IMR-90 (cell line): ENCODE results near the gene NDUFB4. TPM values are rescaled to one million over a fixed set of nuclear protein-coding genes. Genes with fewer than 3 reads are reported as not detected.

Experiments
- ATAC-seq: fragments of 200-7000 bp; cut with Tn5 transposase; 2 replicates; pipeline ENCODE4 v1.9.1; 2020; ENCODE audit warnings: low read depth, mild to moderate bottlenecking, moderate library complexity
- BruUV-seq: library from RNA; stranded (reverse); fragments of 400-500 nt; replicated peaks from 2 replicates; lab custom pipeline; 2021; lab: Mats Ljungman, UMichigan
- CTCF ChIA-PET: fragments of 300-600 bp; formaldehyde crosslinking; extraction: SDS; loops from one replicate; lab custom pipeline; 2021; ENCODE audit warnings: antibody characterized with exemption; lab: Yijun Ruan, JAX
- POLR2A ChIA-PET: fragments of 300-600 bp; sonication (Branson Sonifier 250); formaldehyde crosslinking; loops from one replicate; lab custom pipeline; 2022; ENCODE audit warnings: antibody characterized with exemption; ENCODE audit not compliant: unreplicated experiment; lab: Charles Lee
- DNase-seq: peaks from one replicate; pipeline ENCODE4 v3.0.0; 2013
- H2AFZ ChIP-seq: replicated peaks from 2 replicates; pipeline ENCODE3; 2013; ENCODE audit warnings: low read length, mild to moderate bottlenecking; ENCODE audit not compliant: poor library complexity
- H2AK5ac ChIP-seq: 2 replicates; pipeline ENCODE4 v1.6.1; 2013; ENCODE audit warnings: low read depth, low read length, inconsistent platforms
- H2AK9ac ChIP-seq: replicated peaks from 2 replicates; pipeline ENCODE3; 2013; ENCODE audit warnings: mild to moderate bottlenecking, low read depth, low read length, moderate library complexity; ENCODE audit not compliant: poor library complexity
- H2BK120ac ChIP-seq: 2 replicates; pipeline ENCODE4 v1.6.1; 2013; ENCODE audit warnings: low read depth, low read length, inconsistent platforms
- H2BK15ac ChIP-seq: 3 replicates; pipeline ENCODE4 v1.6.1; 2013; ENCODE audit warnings: low read depth, low read length, inconsistent platforms
- H2BK20ac ChIP-seq: 2 replicates; pipeline ENCODE4 v1.6.1; 2013; ENCODE audit warnings: low read depth, mild to moderate bottlenecking, inconsistent platforms, low read length, moderate library complexity
- H2BK5ac ChIP-seq: 2 replicates; pipeline ENCODE4 v1.6.1; 2013; ENCODE audit warnings: mild to moderate bottlenecking, low read depth, low read length, inconsistent platforms; ENCODE audit not compliant: poor library complexity, severe bottlenecking
- H3K14ac ChIP-seq: replicated peaks from 2 replicates; pipeline ENCODE4 v1.6.1; 2013; ENCODE audit warnings: low read depth, low read length, inconsistent platforms
- H3K18ac ChIP-seq: 2 replicates; pipeline ENCODE4 v1.6.1; 2013; ENCODE audit warnings: low read depth, low read length, control low read depth
- H3K23ac ChIP-seq: 2 replicates; pipeline ENCODE4 v1.6.1; 2013; ENCODE audit warnings: low read depth, low read length, inconsistent platforms
- H3K27ac ChIP-seq: 2 replicates; pipeline ENCODE4 v1.5.1; 2013; ENCODE audit warnings: mild to moderate bottlenecking, control low read depth, low read length; ENCODE audit not compliant: insufficient read depth
- H3K27me3 ChIP-seq: 2 replicates; pipeline ENCODE4 v1.6.1; 2013; ENCODE audit warnings: low read length; ENCODE audit not compliant: control insufficient read depth, insufficient read depth
- H3K36me3 ChIP-seq: 2 replicates; pipeline ENCODE4 v1.6.1; 2013; ENCODE audit warnings: low read length, mixed read lengths; ENCODE audit not compliant: control insufficient read depth, insufficient read depth
- H3K4ac ChIP-seq: 2 replicates; pipeline ENCODE4 v1.6.1; 2013; ENCODE audit warnings: low read depth, low read length, inconsistent platforms
- H3K4me1 ChIP-seq: 2 replicates; pipeline ENCODE4 v1.6.1; 2013; ENCODE audit warnings: low read length, mixed read lengths; ENCODE audit not compliant: control insufficient read depth, insufficient read depth
- H3K4me2 ChIP-seq: 2 replicates; pipeline ENCODE4 v1.6.1; 2013; ENCODE audit warnings: low read depth, mild to moderate bottlenecking, control low read depth, low read length, moderate library complexity
- H3K4me3 ChIP-seq: 2 replicates; pipeline ENCODE4 v1.5.1; 2013; ENCODE audit warnings: low read depth, mild to moderate bottlenecking, control low read depth, low read length, moderate library complexity; ENCODE audit not compliant: insufficient read depth
- H3K56ac ChIP-seq: 2 replicates; pipeline ENCODE4 v1.6.1; 2013; ENCODE audit warnings: low read length, inconsistent platforms; ENCODE audit not compliant: insufficient read depth; ENCODE audit errors: extremely low read depth
- H3K79me1 ChIP-seq, 2 experiments: 2 replicates each; pipeline ENCODE4 v1.6.1; 2013; ENCODE audit warnings: low read length in 2 of 2, inconsistent platforms in 1 of 2, low read depth in 1 of 2
- H3K9ac ChIP-seq: 2 replicates; pipeline ENCODE4 v1.6.1; 2013; ENCODE audit warnings: low read depth, low read length, control low read depth
- H3K9me1 ChIP-seq: 2 replicates; pipeline ENCODE4 v1.6.1; 2013; ENCODE audit warnings: low read length, inconsistent platforms; ENCODE audit not compliant: insufficient read depth
- H3K9me3 ChIP-seq: 2 replicates; pipeline ENCODE4 v1.6.1; 2013; ENCODE audit warnings: low read length; ENCODE audit not compliant: control insufficient read depth, insufficient read depth
- H4K20me1 ChIP-seq: 2 replicates; pipeline ENCODE4 v1.6.1; 2013; ENCODE audit warnings: low read length, inconsistent platforms; ENCODE audit not compliant: insufficient read depth
- H4K5ac ChIP-seq: 2 replicates; pipeline ENCODE4 v1.6.1; 2013; ENCODE audit warnings: mild to moderate bottlenecking, low read depth, low read length, control low read depth
- H4K8ac ChIP-seq, 2 experiments: 2 replicates each; pipeline ENCODE4 v1.6.1; 2013; ENCODE audit warnings: low read depth in 2 of 2, low read length in 2 of 2, control low read depth in 1 of 2, inconsistent platforms in 1 of 2
- H4K91ac ChIP-seq: 2 replicates; pipeline ENCODE4 v1.6.1; 2013; ENCODE audit warnings: low read depth, low read length, inconsistent platforms; ENCODE audit not compliant: insufficient read depth
- CEBPB ChIP-seq: IDR thresholded peaks from 2 replicates; pipeline ENCODE4 v1.6.1; 2012; ENCODE audit warnings: low read depth, low read length, improper control_type of control experiment
- ELK1 ChIP-seq: fragments of 150-350 bp; IDR thresholded peaks from 2 replicates; pipeline ENCODE4 v1.6.1; 2016; ENCODE audit warnings: low read depth, mild to moderate bottlenecking, low read length, moderate library complexity, borderline replicate concordance
- FOS ChIP-seq: fragments of 150-350 bp; IDR thresholded peaks from 2 replicates; pipeline ENCODE4 v1.6.1; 2016; ENCODE audit warnings: low read depth, low read length
- MXI1 ChIP-seq: IDR thresholded peaks from 2 replicates; pipeline ENCODE4 v1.6.1; 2012; ENCODE audit warnings: low read depth, mild to moderate bottlenecking, low read length, moderate library complexity, borderline replicate concordance
- NFE2L2 ChIP-seq: fragments of 150-350 bp; IDR thresholded peaks from 2 replicates; pipeline ENCODE4 v1.6.1; 2016; ENCODE audit warnings: low read depth, mild to moderate bottlenecking, low read length
- POLR2A ChIP-seq: IDR thresholded peaks from 2 replicates; pipeline ENCODE4 v1.6.1; 2012; ENCODE audit warnings: mild to moderate bottlenecking, low read depth, low read length
- RAD21 ChIP-seq: IDR thresholded peaks from 2 replicates; pipeline ENCODE4 v1.6.1; 2012; ENCODE audit warnings: low read length, improper control_type of control experiment
- RCOR1 ChIP-seq: IDR thresholded peaks from 2 replicates; pipeline ENCODE4 v1.6.1; 2012; ENCODE audit warnings: mild to moderate bottlenecking, low read length, improper control_type of control experiment; ENCODE audit not compliant: insufficient replicate concordance
- SMC3 ChIP-seq: fragments of 150-350 bp; IDR thresholded peaks from 2 replicates; pipeline ENCODE4 v1.6.1; 2016; ENCODE audit warnings: low read depth, mild to moderate bottlenecking, antibody characterized with exemption, low read length, moderate library complexity
- USF2 ChIP-seq: fragments of 150-350 bp; IDR thresholded peaks from 2 replicates; pipeline ENCODE4 v1.6.1; 2017; ENCODE audit warnings: mild to moderate bottlenecking, antibody characterized with exemption, low read length, low read depth
- WGBS, 2 experiments: methylation state at CpG; one replicate each; pipeline versions ENCODE4 v1.1.5 to v1.1.7; 2013; ENCODE audit warnings: missing lambda C conversion rate in 2 of 2; ENCODE audit not compliant: insufficient read length in 1 of 2; ENCODE audit errors: extremely low coverage in 2 of 2; 5-methylcytosine and 5-hydroxymethylcytosine counted together
- dilution Hi-C: fragments of 300-500 bp; cut with HindIII; formaldehyde crosslinking; loops from one replicate; pipeline ENCODE4 v1.14.3; 2018; ENCODE audit warnings: low sequenced_read_pairs; ENCODE audit not compliant: unreplicated experiment
- in situ Hi-C: fragments of 300-500 bp; cut with MboI; formaldehyde crosslinking; loops from 3 replicates; pipeline ENCODE4 v1.14.3; 2019; ENCODE audit warnings: low sequenced_read_pairs, inconsistent platforms, mixed read lengths
- intact Hi-C: fragments of 100-400 bp; cut with micrococcal nuclease; formaldehyde crosslinking; loops from 2 replicates; pipeline ENCODE4 v1.10.0; 2022
- polyA plus RNA-seq, 3 experiments: library from polyadenylated mRNA; depleted of rRNA; stranded (reverse); fragments of >200 nt; gene quantifications; 2 replicates each; pipeline ENCODE4 v1.2.3, GENCODE V29; 2012; ENCODE audit warnings: low replicate concordance in 1 of 3
- total RNA-seq: library from RNA; depleted of rRNA; stranded (reverse); fragments of >200 nt; gene quantifications from 2 replicates; pipeline ENCODE4 v1.2.3, GENCODE V29; 2012

Gene NDUFB4
- total and polyA plus RNA-seq, 2 of the 4 experiments (the other 2 are of a cell fraction): 53.9 to 278 TPM

- ChIA-PET POLR2A (no interaction called here), CTCF (no interaction called here)
- Histone ChIP-seq H2BK15ac (no peak overlapping the region), H3K4ac (no peak overlapping the region), H3K4me1 (no peaks in the 10 kb centered on the region), H3K9me1 (no peaks in the 10 kb centered on the region), H3K56ac (no peak overlapping the region), H3K36me3 (no peaks in the 10 kb centered on the region), H2AK5ac (0 out of 2 replicates have a peak overlapping the region, but pooled peaks have one; percentile 47), H3K79me1 (no peaks in the 10 kb centered on the region), H2BK5ac (peak overlapping the region; percentile 69), H3K27ac (no peak overlapping the region), H3K4me2 (no peak overlapping the region), H2AFZ (no peak overlapping the region), H4K91ac (no peak overlapping the region), H2BK20ac (no peak overlapping the region), H3K9ac (no peak overlapping the region), H3K4me3 (no peak overlapping the region), H3K18ac (no peak overlapping the region), H3K23ac (no peak overlapping the region), H3K9me3 (0 out of 2 replicates have a peak, but pooled peaks cover 6% of the 10 kb centered on the region), H3K14ac (no peak overlapping the region), H4K5ac (no peak overlapping the region), H3K27me3 (no peaks in the 10 kb centered on the region), H4K20me1 (no peaks in the 10 kb centered on the region), H2BK120ac (peak overlapping the region; percentile 27; the same call in 1 of the 2 replicates), H4K8ac (no peak overlapping the region), H2AK9ac (no peak overlapping the region)
- no peak for DNase-seq
- no peak for ATAC-seq
- TF ChIP-seq RAD21 (no peak), RCOR1 (no peak), ELK1 (no peak), POLR2A (no peak), NFE2L2 (no peak), FOS (no peak), SMC3 (no peak), CEBPB (no peak), MXI1 (no peak), USF2 (no peak)
- no TSS peak for BruUV-seq
- intact Hi-C loops (no loop called here), in situ Hi-C loops (no loop called here), dilution Hi-C loops (no loop called here)
- WGBS, 2 experiments: no CpG with 5 or more reads among the region's 3 CpGs
Observed at GRCh38 chr3:120622457-120622856, 26.3 kb downstream of the NDUFB4 start.
